Esophagus squamous epithelium (tissue), 5 donors: ENCODE data around the gene ASB9. TPM values are rescaled to one million over a fixed set of nuclear protein-coding genes. Genes with fewer than 3 reads are reported as not detected.

Experiments used
- DNase-seq: peaks from one replicate; lab custom pipeline; 2025; lab: John Stamatoyannopoulos, UW
- H3K27ac ChIP-seq, 4 donors: fragments of 200-600 bp; sonication (generic); one replicate each; pipeline ENCODE4 v1.5.1; 2016 to 2019; ENCODE audit warnings: mild to moderate bottlenecking in 1 of 4
- H3K27me3 ChIP-seq, 4 donors: fragments of 200-600 bp; sonication (generic); 1 replicate in 3 of 4; 2 replicates in 1 of 4; pipeline versions ENCODE4 v1.5.1 to v1.6.0; 2017 to 2021; ENCODE audit warnings: antibody characterized with exemption in 1 of 4
- H3K36me3 ChIP-seq, 3 donors: fragments of 200-600 bp; sonication (generic); one replicate each; pipeline ENCODE4 v1.5.1; 2016 to 2019
- H3K4me1 ChIP-seq, 3 donors: fragments of 200-600 bp; sonication (generic); one replicate each; pipeline ENCODE4 v1.5.1; 2017 to 2019
- H3K4me3 ChIP-seq, 4 donors: fragments of 200-600 bp; sonication (generic); 1 replicate in 3 of 4; 2 replicates in 1 of 4; pipeline ENCODE4 v1.5.1; 2016 to 2019; ENCODE audit warnings: mild to moderate bottlenecking in 2 of 4, moderate library complexity in 1 of 4
- H3K9me3 ChIP-seq, 3 donors: fragments of 200-600 bp; sonication (generic); one replicate each; pipeline ENCODE4 v1.5.1; 2016 to 2019
- CTCF ChIP-seq, 6 experiments: fragments of 450-650 bp in 4 of 6; fragments of 200-600 bp in 2 of 6; sonication (generic) in 2 of 6; IDR thresholded peaks; one replicate each; pipeline ENCODE4 v1.5.1; 2016 to 2019; ENCODE audit warnings: antibody characterized with exemption in 6 of 6, mild to moderate bottlenecking in 4 of 6, moderate library complexity in 4 of 6
- POLR2A ChIP-seq, 4 donors: fragments of 450-650 bp; IDR thresholded peaks; one replicate each; pipeline ENCODE4 v1.6.1; 2017; ENCODE audit warnings: antibody characterized with exemption in 4 of 4, mild to moderate bottlenecking in 4 of 4, moderate library complexity in 3 of 4
- WGBS, 2 donors: methylation state at CpG; one replicate each; pipeline ENCODE4 v1.1.5; 2018; 5-methylcytosine and 5-hydroxymethylcytosine counted together
- intact Hi-C: fragments of 100-400 bp; cut with DNase I; formaldehyde crosslinking; loops from one replicate; pipeline ENCODE4 v1.15.0; 2022
- total RNA-seq, 4 donors: library from RNA; depleted of rRNA; stranded (reverse); fragments of >200 nt; gene quantifications; one replicate each; pipeline ENCODE4 v1.1.0, GENCODE V29; 2016
- donor health status: DM: yes; HTN: yes; CAD: no.

ASB9 gene
- total RNA-seq, 4 donors from 2014 or later, result 0.15 to 3.4 (median 1.3) TPM

GRCh38 chrX:15233416-15234015, 36.4 kb downstream of the ASB9 start:
- Histone ChIP-seq H3K36me3 (no peaks in the 10 kb centered on the region), H3K9me3 (no peaks in the 10 kb centered on the region), H3K4me3 (no peak overlapping the region), H3K27ac (no peak overlapping the region), H3K4me1 (no peaks in the 10 kb centered on the region), H3K27me3 (no peaks in the 10 kb centered on the region)
- no peak for DNase-seq
- intact Hi-C loops, result no loop called here
- TF ChIP-seq CTCF (IDR thresholded peaks at IDR 0.05), result no peak
- TF ChIP-seq POLR2A (IDR thresholded peaks at IDR 0.05), result no peak
- WGBS, 2 donors, result 34% methylated on average over 3 of the region's 3 CpGs

GRCh38 chrX:15224747-15225146, 45.1 kb downstream of the ASB9 start:
- intact Hi-C loops, result no loop called here
- DNase-seq, result no peak
- Histone ChIP-seq H3K4me3 (no peak overlapping the region), H3K27ac (no peak overlapping the region), H3K4me1 (no peaks in the 10 kb centered on the region), H3K9me3 (no peaks in the 10 kb centered on the region), H3K36me3 (no peaks in the 10 kb centered on the region), H3K27me3 (no peaks in the 10 kb centered on the region)
- WGBS, 2 donors, result 69% methylated on average over 1 of the region's 1 CpG; no CpG with 5 or more reads in 1 of the 2 donors
- TF ChIP-seq POLR2A (IDR thresholded peaks at IDR 0.05) (no peak), CTCF (IDR thresholded peaks at IDR 0.05) (no peak)

- no peak for DNase-seq
- H3K27me3 ChIP-seq, result no peaks in the 10 kb centered on the region
- H3K4me3 ChIP-seq, result no peak overlapping the region
- H3K27ac ChIP-seq, result no peak overlapping the region
- H3K36me3 ChIP-seq, result no peaks in the 10 kb centered on the region
- H3K9me3 ChIP-seq, result no peaks in the 10 kb centered on the region
- TF ChIP-seq CTCF (IDR thresholded peaks at IDR 0.05) (no peak), POLR2A (IDR thresholded peaks at IDR 0.05) (no peak)
- intact Hi-C loops, result no loop called here
- no peaks in the 10 kb centered on the region for H3K4me1 ChIP-seq
These were observed 48.6 kb downstream of the ASB9 start for GRCh38 chrX:15221321-15221720.

- intact Hi-C loops, result no loop called here
- no peaks in the 10 kb centered on the region for H3K36me3 ChIP-seq
- no peaks in the 10 kb centered on the region for H3K9me3 ChIP-seq
- no peak overlapping the region for H3K4me3 ChIP-seq
- no peak overlapping the region for H3K27ac ChIP-seq
- H3K4me1 ChIP-seq, result no peaks in the 10 kb centered on the region
- no peak for DNase-seq
- 20% methylated on average over 1 of the region's 1 CpG; no CpG with 5 or more reads in 1 of the 2 donors for WGBS, 2 donors
- H3K27me3 ChIP-seq, result no peaks in the 10 kb centered on the region
- TF ChIP-seq POLR2A (IDR thresholded peaks at IDR 0.05) (no peak), CTCF (IDR thresholded peaks at IDR 0.05) (no peak)
These were observed 52.7 kb downstream of the ASB9 start for GRCh38 chrX:15217161-15217560.

GRCh38 chrX:15216280-15216679, 53.6 kb downstream of the ASB9 start:
- TF ChIP-seq CTCF (IDR thresholded peaks at IDR 0.05) (no peak), POLR2A (IDR thresholded peaks at IDR 0.05) (no peak)
- Histone ChIP-seq H3K4me3 (no peak overlapping the region), H3K4me1 (no peaks in the 10 kb centered on the region), H3K9me3 (no peaks in the 10 kb centered on the region), H3K36me3 (no peaks in the 10 kb centered on the region), H3K27ac (no peak overlapping the region), H3K27me3 (no peaks in the 10 kb centered on the region)
- intact Hi-C loops, result no loop called here
- 100% methylated on average over 1 of the region's 1 CpG; no CpG with 5 or more reads in 1 of the 2 donors for WGBS, 2 donors
- no peak for DNase-seq
